GM19099 (cell line): Measurements from ENCODE around the gene ADAMTS13.

Source experiments
- POLR2A ChIP-seq: IDR thresholded peaks from 3 replicates; pipeline ENCODE4 v1.6.1; 2011; ENCODE audit warnings: low read depth; ENCODE audit not compliant: insufficient read length; ENCODE audit errors: extremely low read depth

ADAMTS13 gene

DNA sequence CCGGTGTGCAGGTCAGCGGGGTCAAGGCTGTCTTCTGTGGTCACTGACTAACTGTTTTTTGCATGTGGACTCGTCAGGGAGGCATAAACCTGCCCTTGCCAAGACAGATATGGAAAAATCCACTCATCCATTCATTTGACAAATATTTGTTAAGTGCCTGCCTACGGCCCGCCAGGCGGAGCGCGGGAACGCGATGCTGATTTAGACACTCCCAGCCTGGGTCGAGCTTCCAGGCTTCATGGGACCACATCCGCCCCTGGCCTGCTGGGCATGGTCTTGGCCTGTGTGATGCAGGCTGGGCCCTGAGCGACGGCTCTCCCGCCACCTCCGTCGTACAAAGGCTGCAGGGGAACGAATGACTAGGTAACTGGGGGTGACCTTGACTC lies 84.5 kb downstream of the ADAMTS13 start:
- TF ChIP-seq POLR2A = no peak

DNA sequence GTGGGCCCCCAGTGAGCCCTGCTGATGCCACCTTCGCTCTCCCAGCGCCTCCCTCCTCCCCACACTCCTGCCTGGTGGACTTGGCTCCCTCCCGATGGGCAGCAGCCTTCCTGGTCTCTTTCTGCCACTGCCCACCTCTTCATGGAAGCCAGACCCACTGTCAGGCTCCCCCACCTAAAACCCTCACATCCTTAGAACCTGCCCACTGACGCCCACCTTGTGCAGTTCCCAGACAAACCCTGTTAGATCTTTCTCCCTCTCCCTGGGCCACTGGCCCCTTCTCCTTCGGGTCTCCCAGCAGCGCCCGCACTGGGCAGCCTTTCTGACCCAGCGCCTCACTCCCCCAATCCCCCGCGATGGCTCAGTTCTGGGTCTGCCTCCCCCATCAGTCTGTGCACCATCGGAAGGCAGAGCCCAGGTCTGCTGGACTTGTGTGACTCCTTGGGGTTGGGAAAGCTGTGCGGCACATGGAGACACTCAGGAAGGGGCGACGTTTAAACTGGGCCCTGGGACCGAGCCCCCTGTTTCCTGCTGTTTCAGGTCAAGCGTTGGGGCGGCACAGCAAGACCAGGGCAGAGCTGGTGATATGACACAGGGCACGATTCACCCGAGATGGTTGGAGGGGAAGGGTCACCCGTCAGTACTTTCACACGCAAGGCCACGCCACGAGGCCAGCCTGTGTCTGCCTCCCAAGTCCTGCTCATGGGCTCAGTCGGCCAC lies 85.2 kb downstream of the ADAMTS13 start:
- TF ChIP-seq POLR2A = no peak

- no peak for TF ChIP-seq POLR2A
These were observed 85.9 kb downstream of the ADAMTS13 start for GRCh38 chr9:133508046-133508445.
